Measurements from ENCODE around the gene EPS8L2. TPM values are rescaled to one million over a fixed set of nuclear protein-coding genes. Genes with fewer than 3 reads are reported as not detected.

The EPS8L2 gene
- polyA plus RNA-seq, 1 experiment = 44.4 TPM

DNA sequence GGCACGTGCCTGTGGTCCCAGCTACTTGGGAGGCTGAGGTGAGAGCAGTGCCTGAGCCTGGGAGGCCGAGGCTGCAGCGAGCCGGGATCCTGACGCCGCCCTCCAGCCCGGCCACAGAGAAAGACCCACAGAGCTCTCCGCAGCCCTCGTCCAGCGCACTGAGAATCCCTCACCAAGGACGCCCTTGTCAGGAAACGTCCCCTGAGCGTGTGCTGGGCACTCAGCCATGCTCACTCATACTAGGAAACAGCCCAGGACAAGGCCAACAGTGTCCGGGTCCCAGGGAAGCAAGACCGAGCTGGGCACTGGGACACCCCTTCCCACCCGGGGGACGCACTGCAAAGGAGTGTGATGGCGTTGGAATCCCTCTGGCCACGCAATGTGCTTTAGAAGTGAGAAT is 25.6 kb upstream of the EPS8L2 start:
- Histone ChIP-seq H3K27me3 (ENCODE audit: control insufficient read depth, insufficient read depth, low read length) (no peaks in the 10 kb centered on the region), H3K36me3 (ENCODE audit: control insufficient read depth, insufficient read depth, low read length) (peaks cover 19% of the 10 kb centered on the region), H3K4me3 (ENCODE audit: low read depth, low read length) (no peak overlapping the region)
- ChIA-PET CTCF (interaction anchor here (1.7 kb wide), 1 partner anchor 16 kb away, joined by 3 read pairs; no protein-coding TSS in a partner anchor), POLR2A (no interaction called here)
- TF ChIP-seq, protein P1, sequence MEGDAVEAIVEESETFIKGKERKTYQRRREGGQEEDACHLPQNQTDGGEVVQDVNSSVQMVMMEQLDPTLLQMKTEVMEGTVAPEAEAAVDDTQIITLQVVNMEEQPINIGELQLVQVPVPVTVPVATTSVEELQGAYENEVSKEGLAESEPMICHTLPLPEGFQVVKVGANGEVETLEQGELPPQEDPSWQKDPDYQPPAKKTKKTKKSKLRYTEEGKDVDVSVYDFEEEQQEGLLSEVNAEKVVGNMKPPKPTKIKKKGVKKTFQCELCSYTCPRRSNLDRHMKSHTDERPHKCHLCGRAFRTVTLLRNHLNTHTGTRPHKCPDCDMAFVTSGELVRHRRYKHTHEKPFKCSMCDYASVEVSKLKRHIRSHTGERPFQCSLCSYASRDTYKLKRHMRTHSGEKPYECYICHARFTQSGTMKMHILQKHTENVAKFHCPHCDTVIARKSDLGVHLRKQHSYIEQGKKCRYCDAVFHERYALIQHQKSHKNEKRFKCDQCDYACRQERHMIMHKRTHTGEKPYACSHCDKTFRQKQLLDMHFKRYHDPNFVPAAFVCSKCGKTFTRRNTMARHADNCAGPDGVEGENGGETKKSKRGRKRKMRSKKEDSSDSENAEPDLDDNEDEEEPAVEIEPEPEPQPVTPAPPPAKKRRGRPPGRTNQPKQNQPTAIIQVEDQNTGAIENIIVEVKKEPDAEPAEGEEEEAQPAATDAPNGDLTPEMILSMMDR (IDR thresholded peaks at IDR 0.05; ENCODE audit: insufficient read depth, low read depth, low read length) = no peak
- DNase-seq (ENCODE audit: low read depth) = no peak

DNA sequence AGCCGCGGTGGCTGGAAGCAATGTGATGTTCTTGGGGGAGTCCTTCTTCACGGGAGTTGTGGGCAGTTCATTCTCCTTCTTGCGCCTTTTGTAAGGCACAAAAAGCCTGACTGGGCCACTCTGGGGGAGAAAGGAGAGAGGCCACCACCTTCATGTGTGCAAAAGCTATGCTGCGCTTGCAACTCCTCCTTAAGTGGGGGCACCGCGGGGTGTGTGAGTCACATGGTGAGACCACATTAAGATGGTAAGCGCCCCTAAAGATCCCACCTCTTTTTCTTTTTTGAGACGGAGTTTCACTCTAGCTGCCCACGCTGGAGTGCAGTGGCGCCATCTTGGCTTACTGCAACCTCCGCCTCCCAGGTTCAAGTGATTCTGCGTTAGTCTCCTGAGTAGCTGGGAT is 25.1 kb upstream of the EPS8L2 start:
- CTCF ChIA-PET = interaction anchor here (1.7 kb wide), 1 partner anchor 16 kb away, joined by 3 read pairs; no protein-coding TSS in a partner anchor
- TF ChIP-seq, protein P1 (IDR thresholded peaks at IDR 0.05; ENCODE audit: insufficient read depth, low read depth, low read length) = no peak
- Histone ChIP-seq H3K27me3 (ENCODE audit: control insufficient read depth, insufficient read depth, low read length) (no peaks in the 10 kb centered on the region), H3K4me3 (ENCODE audit: low read depth, low read length) (no peak overlapping the region), H3K36me3 (ENCODE audit: control insufficient read depth, insufficient read depth, low read length) (peaks cover 19% of the 10 kb centered on the region)
- POLR2A ChIA-PET = no interaction called here
- DNase-seq (ENCODE audit: low read depth) = no peak

DNA sequence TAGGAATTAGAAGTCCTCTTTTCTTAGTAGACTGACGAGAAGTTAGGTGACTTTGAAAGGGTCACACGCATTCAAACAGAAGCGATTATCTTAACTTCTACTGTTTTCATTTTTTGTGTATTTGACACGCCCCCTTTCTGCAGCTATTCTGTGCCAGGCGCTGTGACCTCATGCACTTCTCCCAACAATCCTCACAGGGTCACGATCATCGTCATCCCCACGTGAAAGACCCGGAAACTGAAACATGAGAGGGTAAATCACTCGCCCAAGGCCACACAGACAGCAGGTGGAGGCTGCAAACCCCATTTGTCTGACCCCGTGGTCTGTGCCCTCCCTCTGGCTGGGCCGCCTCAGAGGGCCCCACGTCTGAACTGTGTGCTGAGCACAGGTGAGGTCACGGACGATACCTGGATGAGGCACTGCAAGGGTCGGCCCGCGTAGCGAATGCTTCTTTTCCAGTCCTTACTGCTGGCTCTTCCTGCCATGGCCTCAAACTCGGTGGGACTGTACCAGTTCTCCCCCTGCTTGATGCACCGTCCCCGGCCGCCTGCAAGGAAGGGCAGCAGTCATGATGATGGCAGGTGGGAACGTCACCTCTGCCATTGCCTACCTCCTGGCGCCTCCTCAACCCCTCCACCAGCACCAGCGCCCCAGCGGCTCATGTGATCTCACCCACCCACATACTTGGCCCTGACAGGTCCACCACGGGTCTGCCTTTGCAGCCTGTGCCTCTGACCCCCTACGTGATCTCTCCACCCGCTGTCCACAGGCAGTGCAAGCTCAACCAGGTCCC is 19.4 kb upstream of the EPS8L2 start:
- TF ChIP-seq, protein P1 (IDR thresholded peaks at IDR 0.05; ENCODE audit: insufficient read depth, low read depth, low read length) = no peak
- Histone ChIP-seq H3K4me3 (ENCODE audit: low read depth, low read length) (no peak overlapping the region), H3K36me3 (ENCODE audit: control insufficient read depth, insufficient read depth, low read length) (peaks cover 27% of the 10 kb centered on the region), H3K27me3 (ENCODE audit: control insufficient read depth, insufficient read depth, low read length) (no peaks in the 10 kb centered on the region)
- POLR2A ChIA-PET = no interaction called here
- CTCF ChIA-PET = interaction anchor here (1.0 to 1.2 kb wide), 2 partner anchors 25 to 60 kb away, joined by 3 to 4 read pairs; partner anchors contain the start of gene TALDO1
- no peak for DNase-seq (ENCODE audit: low read depth)

DNA sequence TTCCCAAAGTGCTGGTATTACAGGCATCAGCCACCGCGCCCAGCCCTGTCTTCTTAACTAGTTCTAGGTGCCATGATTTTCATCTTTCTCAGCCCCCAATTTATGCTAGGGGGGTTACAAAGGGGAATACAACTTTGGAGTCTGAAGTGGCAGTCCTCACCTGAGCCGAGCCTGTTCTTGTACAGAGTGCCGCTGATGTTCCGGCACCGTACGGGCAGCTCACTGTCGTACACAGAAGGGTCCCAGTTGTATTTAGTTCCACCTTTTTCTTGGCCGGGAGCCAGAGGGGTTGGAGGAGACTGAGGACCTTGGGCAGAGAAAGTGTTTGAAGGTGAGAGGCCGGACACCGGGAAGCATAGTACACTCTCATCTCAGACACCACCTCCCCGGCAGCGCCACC is 18.3 kb upstream of the EPS8L2 start:
- CTCF ChIA-PET = interaction anchor here (1.0 kb wide), 1 partner anchor 26 kb away, joined by 4 read pairs; no protein-coding TSS in a partner anchor
- TF ChIP-seq, protein P1 (IDR thresholded peaks at IDR 0.05; ENCODE audit: insufficient read depth, low read depth, low read length) = no peak

DNA sequence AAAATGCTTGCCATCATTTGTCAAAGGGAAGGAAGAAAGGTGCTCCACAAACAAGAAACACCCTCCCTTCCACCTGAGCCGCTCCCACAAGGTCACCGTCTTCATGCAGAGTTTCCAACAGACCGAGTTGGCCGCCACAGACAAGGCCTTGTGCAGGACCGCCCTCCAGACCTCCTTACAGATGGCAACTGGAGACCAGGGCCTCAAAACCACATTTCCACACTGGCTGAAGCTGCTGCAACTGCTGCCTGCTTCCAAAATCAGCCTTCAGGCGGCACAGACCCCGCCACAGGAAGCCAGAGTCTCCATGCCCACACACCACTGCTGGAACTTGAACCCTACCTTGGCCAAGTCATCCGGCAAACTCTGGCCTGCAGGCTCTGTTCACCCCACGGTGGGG is 17.4 kb upstream of the EPS8L2 start:
- DNase-seq (ENCODE audit: low read depth) = no peak
- Histone ChIP-seq H3K4me3 (ENCODE audit: low read depth, low read length) (no peak overlapping the region), H3K27me3 (ENCODE audit: control insufficient read depth, insufficient read depth, low read length) (no peaks in the 10 kb centered on the region), H3K36me3 (ENCODE audit: control insufficient read depth, insufficient read depth, low read length) (peaks cover 22% of the 10 kb centered on the region)
- TF ChIP-seq, protein P1 (IDR thresholded peaks at IDR 0.05; ENCODE audit: insufficient read depth, low read depth, low read length) = no peak
- ChIA-PET POLR2A (no interaction called here), CTCF (no interaction called here)

More for the DNA sequence above, 18.3 kb upstream of the EPS8L2 start:
- H3K27me3 ChIP-seq (ENCODE audit: control insufficient read depth, insufficient read depth, low read length) = no peaks in the 10 kb centered on the region
- H3K4me3 ChIP-seq (ENCODE audit: low read depth, low read length) = no peak overlapping the region
- POLR2A ChIA-PET = no interaction called here
- H3K36me3 ChIP-seq (ENCODE audit: control insufficient read depth, insufficient read depth, low read length) = peaks cover 22% of the 10 kb centered on the region
- DNase-seq (ENCODE audit: low read depth) = no peak

Measured in BJ (cell line).